Nucleus accumbens (tissue), 56 donors: ENCODE results near the gene NPHP4.
A peak's percentile ranks its signal among the peaks of the same experiment; 100 is the strongest.

Source experiments
- DNase-seq, 56 donors: peaks; one replicate each; lab custom pipeline; 2025; lab: John Stamatoyannopoulos, UW

Gene NPHP4

DNA sequence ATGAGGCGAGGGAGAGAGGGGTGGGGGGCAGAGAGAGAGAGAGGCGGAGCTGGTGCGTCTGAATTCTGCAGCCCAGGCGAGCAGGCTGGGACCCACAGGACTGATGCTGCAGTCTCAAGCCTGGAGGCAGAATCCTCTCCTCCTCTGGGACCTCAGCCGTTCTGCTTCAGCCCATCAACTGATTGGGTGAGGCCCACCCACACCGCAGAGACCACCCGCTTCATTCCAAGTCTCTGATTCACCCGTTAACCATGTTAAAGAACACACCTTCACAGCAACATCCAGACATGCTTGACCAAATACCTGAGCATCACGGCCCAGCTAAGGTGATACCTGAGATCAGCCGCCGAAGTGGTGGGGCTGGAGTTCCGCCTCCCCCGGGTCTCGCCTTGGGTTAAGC, 147.8 kb downstream of the NPHP4 start:
- no peak for DNase-seq

DNA sequence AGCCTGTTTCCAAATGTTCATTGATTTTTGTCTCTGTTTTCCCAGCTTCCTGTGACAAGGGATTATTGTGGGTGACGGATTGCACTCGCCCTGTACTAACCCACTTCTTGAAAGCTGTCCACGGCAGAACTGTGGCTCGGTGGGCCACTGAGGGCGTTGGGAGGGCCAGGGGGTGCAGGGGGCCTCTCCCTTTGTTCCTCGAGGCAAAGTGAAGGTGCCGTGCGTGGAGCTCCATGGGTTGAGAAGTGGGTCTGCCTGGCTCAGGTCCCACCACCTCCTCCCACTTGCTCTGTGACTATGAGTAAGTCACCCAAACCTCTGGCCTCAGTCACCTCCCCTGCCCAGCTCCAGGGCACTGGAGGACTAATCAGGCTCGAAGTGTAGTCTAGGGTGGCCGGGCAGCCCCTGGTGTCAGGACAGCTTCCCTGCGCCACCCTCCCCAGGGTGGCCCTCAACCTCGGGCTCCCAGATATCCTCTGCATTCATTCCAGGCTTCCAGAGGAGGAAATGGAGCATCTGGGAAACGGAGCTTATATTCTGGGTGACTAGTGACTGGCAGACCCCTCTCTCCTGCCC, 148.6 kb downstream of the NPHP4 start:
- DNase-seq: no peak

GRCh38 chr1:5842679-5843078, 149.5 kb downstream of the NPHP4 start:
- no peak for DNase-seq

- DNase-seq: no peak
Measured at GRCh38 chr1:5840551-5841001, 151.6 kb downstream of the NPHP4 start.

DNA sequence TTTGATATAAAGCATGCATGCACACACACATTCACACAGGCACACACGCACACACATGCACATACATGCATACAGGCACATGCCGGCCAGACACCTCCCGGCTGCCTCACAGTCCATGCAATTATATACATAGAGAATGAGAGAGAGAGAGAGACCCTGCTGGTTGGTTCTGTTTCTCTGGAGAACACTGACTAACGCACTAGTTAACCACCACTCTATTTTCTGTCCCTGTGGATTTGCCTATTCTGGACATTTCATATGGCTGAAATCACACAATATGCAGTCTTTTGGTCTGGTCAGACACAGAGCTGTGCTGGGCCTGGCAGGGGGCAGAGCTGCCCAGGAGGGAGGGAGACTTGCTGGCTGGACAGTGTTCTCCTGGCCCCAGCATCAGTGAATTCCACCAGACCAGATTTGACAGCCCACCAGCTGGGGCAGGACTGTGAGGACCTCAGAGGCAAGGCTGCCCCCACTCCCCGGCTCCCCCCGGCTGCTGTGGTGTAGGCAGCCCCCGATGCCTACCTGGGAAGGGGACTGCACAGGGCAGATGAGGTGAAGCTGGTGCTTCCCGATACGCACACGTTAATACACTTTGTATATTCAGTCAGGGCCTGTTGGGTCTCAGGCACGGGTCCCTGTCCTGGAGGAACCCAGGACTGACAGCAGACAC, 152.2 kb downstream of the NPHP4 start:
- DNase-seq: no peak

GRCh38 chr1:5839161-5839880, 152.9 kb downstream of the NPHP4 start:
- DNase-seq: no peak

GRCh38 chr1:5837976-5838653, 154.1 kb downstream of the NPHP4 start:
- DNase-seq: no peak

DNA sequence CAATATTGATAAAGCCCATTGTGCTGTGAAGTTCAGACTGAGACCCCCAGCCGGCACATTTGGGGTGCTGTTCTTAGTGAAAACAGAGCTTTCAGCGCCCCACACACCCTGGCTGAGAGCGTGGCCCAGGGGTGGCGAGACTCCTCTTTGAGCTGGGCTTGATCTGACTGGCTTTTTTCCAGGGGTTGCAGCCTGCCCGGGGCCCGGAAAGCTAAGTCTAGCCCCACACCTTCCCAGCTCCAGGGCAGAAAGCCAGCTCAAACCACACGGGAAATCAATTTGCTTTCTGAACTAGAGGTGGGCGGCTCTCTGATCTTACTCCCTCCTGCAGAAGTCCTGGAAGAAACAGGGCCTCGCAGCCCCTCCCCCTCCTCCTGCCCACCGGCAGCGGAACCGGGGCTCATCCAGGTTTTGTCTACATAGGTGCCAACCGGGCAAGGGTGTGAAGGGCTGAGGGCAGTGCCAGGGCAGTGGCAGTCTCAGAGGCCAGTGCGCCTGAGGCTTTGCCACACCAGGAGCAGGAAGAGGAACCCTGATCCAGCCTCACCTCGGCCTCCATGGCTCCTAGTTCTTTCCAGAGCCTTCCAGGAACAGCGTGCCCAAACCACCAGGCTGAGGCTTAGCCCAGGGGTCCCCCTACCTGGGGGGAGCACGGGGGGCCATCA, 155.3 kb downstream of the NPHP4 start:
- no peak for DNase-seq

- DNase-seq: no peak
Measured at GRCh38 chr1:5835179-5835562, 157.1 kb downstream of the NPHP4 start.

- no peak for DNase-seq
Measured at GRCh38 chr1:5834477-5835178, 157.6 kb downstream of the NPHP4 start.

DNA sequence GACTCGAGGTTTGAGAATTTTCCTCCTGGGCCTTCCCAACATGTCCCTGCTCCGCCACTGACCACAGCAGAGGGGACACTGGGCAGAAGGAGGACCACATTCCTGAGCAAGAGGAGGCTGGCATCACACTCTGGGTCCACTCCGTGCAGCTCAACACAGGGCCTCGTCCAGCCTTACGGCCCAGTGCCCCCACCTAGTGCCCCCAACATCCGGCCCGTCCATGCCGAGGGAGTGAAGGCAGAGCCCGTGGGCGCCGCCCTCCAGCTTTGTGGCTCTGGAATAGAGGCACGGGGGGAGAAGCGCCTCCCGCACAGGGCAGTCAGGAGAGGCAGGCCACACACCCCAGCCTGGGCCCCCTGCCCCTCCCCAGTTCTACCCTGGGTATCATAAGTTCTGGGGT, 158.3 kb downstream of the NPHP4 start:
- no peak for DNase-seq

DNA sequence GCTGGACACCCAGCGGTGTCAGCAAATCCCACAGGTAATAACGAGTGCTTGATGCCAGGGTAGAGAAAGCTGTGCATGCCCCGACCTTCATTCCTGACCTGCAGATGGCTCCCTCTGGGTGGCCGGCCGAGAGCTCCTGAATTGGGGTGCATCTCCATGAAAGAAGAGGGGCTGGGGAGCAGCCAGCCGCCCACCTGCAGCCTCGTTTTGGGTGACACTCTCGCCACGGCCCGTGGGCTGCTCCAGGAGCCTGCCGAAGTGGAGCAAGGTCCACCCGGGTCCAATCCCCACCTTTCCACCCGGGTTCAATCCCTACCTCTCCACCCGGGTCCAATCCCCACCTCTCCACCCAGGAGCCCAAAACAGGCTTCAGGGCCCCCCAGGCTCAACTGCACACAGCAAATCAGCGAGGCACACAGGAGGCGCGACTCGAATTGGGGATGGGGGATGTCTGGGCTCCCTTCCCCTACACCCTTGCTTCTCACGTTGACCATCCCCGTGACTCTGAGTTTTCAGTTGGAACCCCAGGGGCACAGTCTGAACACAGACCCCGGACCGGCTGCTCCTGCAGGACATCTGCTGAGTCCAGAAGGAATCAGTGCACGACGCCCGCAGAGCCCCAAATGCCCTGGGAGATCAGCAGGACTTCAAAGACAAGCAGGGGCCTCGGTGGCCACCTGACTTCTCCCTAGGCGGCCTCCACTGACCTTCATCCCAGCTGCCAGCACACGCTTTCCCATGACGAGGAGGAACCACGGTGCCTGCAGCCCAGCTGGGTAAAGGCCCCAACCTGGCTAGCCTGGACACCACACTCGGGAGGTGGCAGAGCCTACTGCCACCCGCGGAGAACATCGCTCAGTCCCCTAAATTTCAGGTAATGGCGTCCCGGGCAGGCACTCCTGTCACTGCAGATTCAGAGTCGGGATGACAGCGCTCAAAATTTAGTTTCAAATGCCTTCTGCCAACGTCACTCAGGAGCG, 159.0 kb downstream of the NPHP4 start:
- no peak for DNase-seq

- no peak for DNase-seq
Measured at GRCh38 chr1:5831600-5832335, 160.5 kb downstream of the NPHP4 start.

- no peak for DNase-seq
Measured at GRCh38 chr1:5830771-5831599, 161.2 kb downstream of the NPHP4 start.

DNA sequence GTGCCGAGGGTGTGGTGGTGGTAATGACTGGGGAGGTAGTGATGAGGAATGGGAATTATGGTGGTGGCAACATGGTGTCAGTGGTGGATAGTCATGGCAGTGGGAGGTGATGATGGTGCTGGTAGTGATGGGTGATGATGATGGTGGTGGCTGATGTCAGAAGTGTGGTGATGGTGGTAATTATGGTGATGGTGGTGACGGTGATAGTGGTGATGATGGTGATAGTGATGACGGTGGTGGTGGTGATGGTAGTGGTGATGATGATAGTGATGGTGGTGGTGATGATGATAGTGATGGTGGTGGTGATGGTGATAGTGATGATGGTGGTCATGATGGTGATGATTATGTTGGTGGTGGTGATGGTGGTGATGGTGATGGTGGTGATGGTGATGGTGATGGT, 162.8 kb downstream of the NPHP4 start:
- DNase-seq: no peak

DNA sequence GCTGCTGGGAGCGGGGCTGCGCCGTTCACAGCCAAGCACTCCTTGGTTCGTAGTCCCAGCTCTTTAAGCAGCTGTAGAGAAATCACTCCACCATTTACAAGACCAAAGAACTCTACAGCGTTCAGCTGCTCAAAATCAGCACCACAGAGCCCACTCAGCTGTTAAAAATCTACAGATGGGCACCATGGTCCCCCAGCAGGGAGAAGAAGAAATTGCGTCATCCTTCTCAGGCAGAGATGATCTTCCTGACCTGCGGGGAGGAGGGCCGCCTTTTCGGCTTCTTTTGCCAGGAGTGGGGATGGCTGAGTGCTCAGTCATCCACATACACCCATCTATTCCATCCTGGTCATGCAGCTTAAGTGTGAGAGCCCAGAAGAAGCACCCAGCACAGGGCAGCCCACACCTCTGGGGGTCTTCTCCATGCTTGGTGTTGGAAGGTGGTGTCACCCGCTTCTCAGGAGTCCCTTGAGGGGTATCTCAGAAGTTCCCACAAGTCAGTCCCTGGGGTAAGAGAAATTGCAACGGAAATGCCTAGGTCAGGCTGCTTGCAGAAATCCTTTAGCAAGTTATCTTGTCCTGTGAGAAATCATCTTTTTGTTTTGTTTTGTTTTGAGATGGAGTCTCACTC, 163.8 kb downstream of the NPHP4 start:
- DNase-seq: no peak

DNA sequence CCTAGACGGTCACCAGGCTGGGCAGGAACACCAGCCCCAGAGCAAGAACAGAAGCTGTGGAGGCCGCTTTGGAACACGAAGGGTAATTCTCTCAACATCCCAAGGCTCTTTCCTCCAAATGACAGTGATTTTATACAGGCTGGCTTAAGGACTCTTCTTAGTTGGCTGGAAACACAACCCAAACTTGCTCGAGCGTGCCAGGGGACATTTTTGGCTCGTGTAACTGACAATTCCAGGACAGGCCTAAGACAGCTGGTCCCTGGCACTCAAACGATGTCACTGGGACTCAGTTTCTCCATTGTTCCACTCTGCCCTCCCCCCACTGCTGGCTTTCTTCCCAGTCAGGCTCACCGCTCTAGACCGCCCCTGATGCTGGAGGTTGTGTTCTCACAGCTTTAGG, 164.7 kb downstream of the NPHP4 start:
- DNase-seq: peak in 1 of 56 donors; percentile 11
